Colonic mucosa (tissue), 4 donors: ENCODE results near the gene G3BP1. TPM values are rescaled to one million over a fixed set of nuclear protein-coding genes. Genes with fewer than 3 reads are reported as not detected.

Experiments
- DNase-seq: peaks from one replicate; pipeline ENCODE4 v3.0.0-alpha.2; 2020
- H3K27ac ChIP-seq: fragments of 200-600 bp; one replicate; pipeline ENCODE4 v1.8.0; 2021
- H3K27me3 ChIP-seq: fragments of 200-600 bp; one replicate; pipeline ENCODE4 v1.8.0; 2021
- H3K36me3 ChIP-seq: fragments of 200-600 bp; one replicate; pipeline ENCODE4 v1.8.0; 2021
- H3K4me1 ChIP-seq: fragments of 200-600 bp; one replicate; pipeline ENCODE4 v1.8.0; 2021; ENCODE audit warnings: mild to moderate bottlenecking
- H3K4me3 ChIP-seq: fragments of 200-600 bp; one replicate; pipeline ENCODE4 v1.8.0; 2021
- H3K9ac ChIP-seq, 2 donors: one replicate each; pipeline ENCODE4 v1.7.0; 2013; ENCODE audit warnings: control low read depth in 2 of 2, low read depth in 2 of 2, low read length in 2 of 2
- H3K9me3 ChIP-seq: fragments of 200-600 bp; one replicate; pipeline ENCODE4 v1.8.0; 2021
- CTCF ChIP-seq: fragments of 200-600 bp; IDR thresholded peaks from one replicate; pipeline ENCODE4 v1.8.0; 2022; ENCODE audit warnings: antibody characterized with exemption, mild to moderate bottlenecking
- intact Hi-C: fragments of 100-400 bp; cut with DNase I; formaldehyde crosslinking; loops from one replicate; pipeline ENCODE4 v1.14.1; 2022
- total RNA-seq, 2 donors: library from RNA; stranded (reverse); fragmentation: NEBNext Ultra II Directional in 1 of 2; extraction: Animal tissue kit (Norgen Biotek cat#: 25700) in 1 of 2; gene quantifications; one replicate each; pipeline ENCODE4 v1.2.1, GENCODE V29; 2021
- donor health status: healthy.
- donor health status: DM: no; HTN: no; CAD: no.
- donor health status: DM: no; HTN: no; CAD: no.

The G3BP1 gene
- total RNA-seq, 2 donors from 2014 or later, result 136 to 203 TPM

DNA sequence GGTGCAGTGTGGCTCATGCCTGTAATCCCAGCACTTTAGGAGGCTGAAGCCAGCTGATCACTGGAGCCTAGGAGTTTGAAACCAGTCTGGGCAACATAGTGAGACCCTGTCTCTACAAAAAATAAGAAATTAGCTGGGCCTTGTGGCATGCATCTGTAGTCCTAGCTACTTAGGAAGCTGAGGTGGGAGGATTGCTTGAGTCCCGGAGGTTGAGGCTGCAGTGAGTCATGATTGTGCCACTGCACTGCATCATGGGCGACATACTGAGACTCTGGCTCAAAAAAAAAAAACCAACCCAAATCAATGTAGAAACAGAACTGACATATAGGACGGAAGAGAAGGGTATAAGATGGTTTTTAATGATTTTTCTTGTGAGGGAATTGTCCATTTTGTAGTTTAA, 27.7 kb downstream of the G3BP1 start:
- H3K9ac ChIP-seq, result no peak overlapping the region
- intact Hi-C loops, result no loop called here
- peaks cover 24% of the 10 kb centered on the region for H3K36me3 ChIP-seq
- no peak overlapping the region for H3K27ac ChIP-seq
- no peak for TF ChIP-seq CTCF
- DNase-seq, result no peak
- H3K4me3 ChIP-seq, result no peak overlapping the region
- no peaks in the 10 kb centered on the region for H3K9me3 ChIP-seq
- H3K27me3 ChIP-seq, result no peaks in the 10 kb centered on the region
- H3K4me1 ChIP-seq, result no peaks in the 10 kb centered on the region

GRCh38 chr5:151800532-151800931, 28.8 kb downstream of the G3BP1 start:
- DNase-seq, result no peak
- H3K27me3 ChIP-seq, result no peaks in the 10 kb centered on the region
- H3K4me3 ChIP-seq, result no peak overlapping the region
- H3K27ac ChIP-seq, result no peak overlapping the region
- H3K9ac ChIP-seq, result no peak overlapping the region
- no peak for TF ChIP-seq CTCF
- intact Hi-C loops, result no loop called here
- no peaks in the 10 kb centered on the region for H3K9me3 ChIP-seq
- H3K36me3 ChIP-seq, result peaks cover 20% of the 10 kb centered on the region
- H3K4me1 ChIP-seq, result no peaks in the 10 kb centered on the region

GRCh38 chr5:151805414-151806223, 33.9 kb downstream of the G3BP1 start:
- H3K36me3 ChIP-seq, result peaks cover 2% of the 10 kb centered on the region
- H3K9ac ChIP-seq, result no peak overlapping the region

DNA sequence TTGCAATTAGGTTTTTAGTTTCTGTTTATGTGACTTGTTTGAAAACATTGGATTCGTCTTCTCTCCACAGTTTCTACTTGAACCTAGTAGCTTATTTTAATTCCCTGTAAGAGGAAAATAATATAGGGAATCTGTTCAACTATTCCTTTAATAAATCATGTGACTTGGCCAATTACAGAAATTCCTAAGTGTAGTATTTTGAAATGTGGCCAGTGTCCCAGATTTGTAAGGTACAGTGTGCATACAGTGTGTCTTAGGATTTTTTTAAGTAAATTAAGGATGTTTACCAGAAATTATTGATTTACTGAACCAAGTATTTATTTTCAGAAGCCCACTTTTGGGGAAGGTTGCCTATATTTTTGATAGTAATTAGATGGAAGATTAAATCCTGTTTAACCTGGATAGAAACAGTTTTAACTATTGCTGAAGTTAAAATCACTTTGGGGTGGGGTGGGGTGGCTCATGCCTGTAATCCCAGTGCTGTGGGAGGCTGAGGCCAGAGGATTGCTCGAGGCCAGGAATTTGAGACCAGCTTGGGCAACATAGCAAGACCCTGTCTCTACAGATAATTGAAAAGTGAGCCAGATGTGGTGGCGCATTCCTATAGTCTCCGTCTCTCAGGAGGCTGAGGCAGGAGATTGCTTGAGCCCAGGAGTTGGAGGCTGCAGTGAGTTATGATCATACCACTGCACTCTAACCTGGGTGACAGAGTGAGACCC, 36.9 kb downstream of the G3BP1 start:
- no peak for DNase-seq
- intact Hi-C loops, result no loop called here
- Histone ChIP-seq H3K9ac (no peak overlapping the region), H3K9me3 (no peaks in the 10 kb centered on the region), H3K36me3 (no peaks in the 10 kb centered on the region), H3K27ac (no peak overlapping the region), H3K4me1 (no peaks in the 10 kb centered on the region), H3K27me3 (no peaks in the 10 kb centered on the region), H3K4me3 (no peak overlapping the region)
- no peak for TF ChIP-seq CTCF

More at GRCh38 chr5:151805414-151806223, 33.9 kb downstream of the G3BP1 start:
- intact Hi-C loops, result no loop called here
- Histone ChIP-seq H3K27ac (no peak overlapping the region), H3K4me3 (no peak overlapping the region), H3K4me1 (no peaks in the 10 kb centered on the region), H3K27me3 (no peaks in the 10 kb centered on the region), H3K9me3 (no peaks in the 10 kb centered on the region)
- no peak for TF ChIP-seq CTCF
- no peak for DNase-seq

- H3K9me3 ChIP-seq, result no peaks in the 10 kb centered on the region
- H3K27ac ChIP-seq, result no peak overlapping the region
- intact Hi-C loops, result no loop called here
- TF ChIP-seq CTCF, result no peak
- no peaks in the 10 kb centered on the region for H3K4me1 ChIP-seq
- DNase-seq, result no peak
- no peak overlapping the region for H3K4me3 ChIP-seq
- no peaks in the 10 kb centered on the region for H3K36me3 ChIP-seq
- H3K27me3 ChIP-seq, result no peaks in the 10 kb centered on the region
- H3K9ac ChIP-seq, result no peak overlapping the region
Measured at GRCh38 chr5:151810449-151810848, 38.7 kb downstream of the G3BP1 start.
